Measurements from ENCODE around the gene RAD51D.

RAD51D gene

GRCh38 chr17:35129154-35129972, 9.7 kb upstream of the RAD51D start:
- POLR2A ChIA-PET, result no interaction called here

GRCh38 chr17:35127751-35128514, 8.3 kb upstream of the RAD51D start:
- POLR2A ChIA-PET, result interaction anchor here (0.5 to 1.2 kb wide), 4 partner anchors 9 to 448 kb away, joined by 3 to 5 read pairs (median 3); no protein-coding TSS in a partner anchor
- TF ChIP-seq ZBTB26 (tag by site-specific recombination; optimal IDR thresholded peaks at IDR 0.05) (no peak), ZNF16 (tag by site-specific recombination; IDR thresholded peaks at IDR 0.05; ENCODE audit: low read depth) (no peak), ZNF221 (tag by site-specific recombination; IDR thresholded peaks at IDR 0.05; ENCODE audit: borderline replicate concordance) (no peak), ZNF426 (tag by site-specific recombination; IDR thresholded peaks at IDR 0.05) (no peak), ZNF398 (tag by site-specific recombination; IDR thresholded peaks at IDR 0.05) (no peak), ZFP37 (tag by site-specific recombination; IDR thresholded peaks at IDR 0.05) (no peak), INSM2 (tag by site-specific recombination; IDR thresholded peaks at IDR 0.05) (no peak)
- Histone ChIP-seq H3K36me3 (ENCODE audit: control insufficient read depth in 2 of 2, insufficient read depth in 1 of 2, low read length in 2 of 2) (peaks cover 0 to 32% of the 10 kb centered on the region in 2 experiments; a peak in 1 of 3 replicates), H3K27ac (ENCODE audit: extremely low read depth, low read depth, low read length) (no peak overlapping the region), H3K4me1 (ENCODE audit: control insufficient read depth, insufficient read depth, low read length) (no peaks in the 10 kb centered on the region), H3K9me3 (ENCODE audit: control insufficient read depth, insufficient read depth, low read depth, low read length) (no peaks in the 10 kb centered on the region), H3K4me3 (ENCODE audit: low read depth, low read length) (no peak overlapping the region)
- CTCF ChIA-PET, result interaction anchor here (0.6 to 1.6 kb wide), 6 partner anchors 9 to 207 kb away, joined by 3 to 4 read pairs (median 3); no protein-coding TSS in a partner anchor

More at GRCh38 chr17:35129154-35129972, 9.7 kb upstream of the RAD51D start:
- H3K4me1 ChIP-seq (ENCODE audit: control insufficient read depth, insufficient read depth, low read length), result no peaks in the 10 kb centered on the region
- no peaks in the 10 kb centered on the region for H3K9me3 ChIP-seq (ENCODE audit: control insufficient read depth, insufficient read depth, low read depth, low read length)
- H3K27ac ChIP-seq (ENCODE audit: extremely low read depth, low read depth, low read length), result no peak overlapping the region
- peaks cover 13 to 46% of the 10 kb centered on the region in 2 experiments for H3K36me3 ChIP-seq (ENCODE audit: control insufficient read depth in 2 of 2, insufficient read depth in 1 of 2, low read length in 2 of 2)
- TF ChIP-seq ZNF692 (tag by site-specific recombination; IDR thresholded peaks at IDR 0.05) (0 out of 2 replicates have a peak, but pooled peaks have one; percentile 12), KLF8 (tag by site-specific recombination; IDR thresholded peaks at IDR 0.05) (no peak)
- CTCF ChIA-PET, result interaction anchor here (0.6 to 1.2 kb wide), 2 partner anchors 9 to 14 kb away, joined by 3 to 4 read pairs; no protein-coding TSS in a partner anchor
- no peak overlapping the region for H3K4me3 ChIP-seq (ENCODE audit: low read depth, low read length)

GRCh38 chr17:35121315-35121714, 1.7 kb upstream of the RAD51D start, which contains the start of gene FNDC8:
TSS of gene FNDC8 (plus strand) at chr17:35121615. CDS start at chr17:35121694, 79 bp downstream.
- Histone ChIP-seq H3K4me3 (ENCODE audit: low read depth, low read length) (no peak within 1 kb of the TSS), H3K9me3 (ENCODE audit: control insufficient read depth, insufficient read depth, low read depth, low read length) (no peaks in the 10 kb centered on the region), H3K4me1 (ENCODE audit: control insufficient read depth, insufficient read depth, low read length) (peaks cover 5% of the 10 kb centered on the region), H3K27ac (ENCODE audit: extremely low read depth, low read depth, low read length) (no peak within 1 kb of the TSS), H3K36me3 (ENCODE audit: control insufficient read depth in 2 of 2, insufficient read depth in 1 of 2, low read length in 2 of 2) (peaks cover 0 to 8% of the 10 kb centered on the region in 2 experiments; a peak in 2 of 3 replicates)
- POLR2A ChIA-PET, result no interaction called here
- TF ChIP-seq ZNF155 (tag by site-specific recombination; IDR thresholded peaks at IDR 0.05) (no peak), ZFP69B (tag by site-specific recombination; IDR thresholded peaks at IDR 0.05) (no peak), GLIS1 (tag by site-specific recombination; IDR thresholded peaks at IDR 0.05) (no peak), ZNF202 (tag by site-specific recombination; IDR thresholded peaks at IDR 0.05; ENCODE audit: borderline replicate concordance) (no peak), ZNF394 (tag by site-specific recombination; IDR thresholded peaks at IDR 0.05; ENCODE audit: borderline replicate concordance) (no peak), ZNF561 (tag by site-specific recombination; IDR thresholded peaks at IDR 0.05; ENCODE audit: borderline replicate concordance) (no peak), ZSCAN30 (tag by site-specific recombination; IDR thresholded peaks at IDR 0.05) (no peak), ZNF660 (tag by site-specific recombination; IDR thresholded peaks at IDR 0.05) (no peak), INSM2 (tag by site-specific recombination; IDR thresholded peaks at IDR 0.05) (no peak)
- CTCF ChIA-PET, result interaction anchor here (0.7 to 5.8 kb wide), 4 partner anchors 20 to 194 kb away, joined by 3 to 79 read pairs (median 10); no protein-coding TSS in a partner anchor
